Smooth muscle cell of the brain vasculature (primary cell): ENCODE data around the gene DGKB.

Experiments used
- DNase-seq: peaks from one replicate; pipeline ENCODE4 v3.0.0-alpha.2; 2012; ENCODE audit warnings: low read depth, low spot score

The DGKB gene

GRCh38 chr7:14902589-14903067, at the start of gene DGKB:
Gene DGKB (minus strand): TSS chr7:14902751.
- peak; percentile 39 for DNase-seq

GRCh38 chr7:14950013-14950412, 47.5 kb upstream of the DGKB start:
- DNase-seq: no peak

DNA sequence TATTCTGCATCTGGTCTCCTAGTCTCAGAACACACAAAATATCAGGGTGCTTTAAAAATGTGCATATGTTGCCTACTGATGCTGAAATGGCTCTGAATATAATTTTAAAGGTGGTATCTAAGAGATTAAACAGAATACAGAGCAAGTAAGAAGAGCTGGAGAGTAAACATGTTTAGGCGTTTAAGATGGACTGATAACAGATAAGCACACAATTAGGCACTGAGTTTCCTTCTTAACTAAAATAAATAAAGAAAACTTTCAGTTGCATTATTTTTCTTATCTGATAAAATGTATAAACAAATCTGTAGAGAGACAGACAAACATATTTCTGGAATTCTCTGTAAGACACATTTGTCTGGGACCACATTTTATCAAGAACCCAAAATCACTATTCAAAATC, 35.6 kb upstream of the DGKB start:
- DNase-seq: no peak

- no peak for DNase-seq
These were observed 35.0 kb upstream of the DGKB start for GRCh38 chr7:14937581-14937980.

DNA sequence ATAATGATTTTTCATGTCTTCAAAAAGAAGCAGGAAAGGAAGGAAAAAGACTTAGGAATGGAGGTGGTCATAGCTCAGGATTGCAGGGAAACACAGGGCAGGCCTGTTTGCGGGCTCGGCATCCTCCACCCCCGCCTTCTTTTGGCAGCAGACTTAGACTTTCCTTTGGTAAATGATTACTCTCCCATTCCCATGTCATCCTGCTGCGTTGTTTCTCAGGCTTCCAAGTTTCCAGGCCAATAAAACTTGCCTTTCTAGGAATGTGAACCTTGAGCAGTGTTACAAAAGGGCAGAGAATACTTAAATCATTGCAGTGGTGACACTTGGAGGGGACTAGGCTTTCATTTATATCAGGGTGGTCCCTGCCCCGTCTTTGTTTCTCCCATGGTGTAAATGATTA, 34.0 kb upstream of the DGKB start:
- DNase-seq: no peak

- DNase-seq: no peak
These were observed 32.3 kb upstream of the DGKB start for GRCh38 chr7:14934839-14935238.

- no peak for DNase-seq
These were observed 29.1 kb upstream of the DGKB start for GRCh38 chr7:14931511-14932215.

- DNase-seq: peak; percentile 4
These were observed 21.8 kb upstream of the DGKB start for GRCh38 chr7:14924398-14924797.

DNA sequence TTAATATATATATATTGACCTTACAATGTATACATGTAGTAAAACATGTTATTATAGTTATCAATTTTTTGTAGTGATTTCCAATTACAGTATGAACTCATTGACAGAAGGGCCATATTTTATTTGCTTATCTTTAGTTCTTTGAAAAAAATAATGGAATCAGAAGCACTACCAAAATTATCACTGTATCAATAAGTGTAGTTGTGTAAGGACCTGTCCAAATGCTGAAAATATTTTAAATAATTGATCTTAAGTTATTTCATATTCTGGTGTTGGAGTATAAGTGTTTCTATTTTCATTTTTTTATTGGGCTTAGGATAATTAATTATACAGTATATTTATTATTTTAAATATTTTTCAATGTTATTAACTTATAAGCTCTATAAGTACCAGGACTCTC, 8.5 kb upstream of the DGKB start:
- DNase-seq: no peak

DNA sequence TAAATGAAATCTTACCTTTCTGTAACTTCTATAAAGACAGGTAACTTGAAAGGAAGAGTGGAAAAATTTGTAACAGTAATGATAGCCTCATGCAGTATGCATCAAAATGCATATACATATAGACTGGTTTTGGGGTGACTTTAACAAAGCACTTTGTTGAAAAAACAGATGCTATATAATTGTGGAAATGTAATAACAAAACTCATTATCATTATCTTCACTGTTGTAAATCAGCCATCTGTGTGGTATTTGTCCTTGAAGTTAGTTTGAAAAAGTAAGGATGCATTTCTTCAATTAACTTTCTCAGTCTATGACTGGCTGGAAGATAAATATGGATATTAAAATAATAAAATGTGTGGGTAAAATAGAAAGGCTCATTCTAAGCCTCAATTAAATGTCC, 6.1 kb upstream of the DGKB start:
- no peak for DNase-seq

- no peak for DNase-seq
These were observed 3.2 kb upstream of the DGKB start for GRCh38 chr7:14905764-14906163.

DNA sequence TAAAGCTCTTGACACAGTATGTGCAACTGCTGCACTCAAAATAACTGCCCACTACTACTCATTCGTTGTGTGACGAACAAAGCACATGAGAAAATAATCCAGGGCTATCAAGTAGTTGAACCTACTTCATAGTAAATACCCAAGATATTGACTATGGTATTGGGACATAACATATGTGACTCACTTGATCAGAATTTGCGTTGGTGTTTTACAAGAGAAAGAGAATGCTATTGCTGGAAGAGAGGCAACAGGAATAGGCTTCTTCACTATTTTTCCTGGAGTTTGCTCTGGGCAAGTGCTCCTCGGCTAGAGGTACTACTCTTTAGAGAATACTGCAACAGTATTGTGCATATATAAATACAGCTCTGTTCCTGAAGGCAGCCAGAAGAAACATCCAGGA, 2.5 kb downstream of the DGKB start:
- DNase-seq: no peak

GRCh38 chr7:14899030-14899429, 3.5 kb downstream of the DGKB start:
- no peak for DNase-seq

GRCh38 chr7:14896461-14896860, 6.1 kb downstream of the DGKB start:
- DNase-seq: no peak

GRCh38 chr7:14894826-14895225, 7.7 kb downstream of the DGKB start:
- no peak for DNase-seq

DNA sequence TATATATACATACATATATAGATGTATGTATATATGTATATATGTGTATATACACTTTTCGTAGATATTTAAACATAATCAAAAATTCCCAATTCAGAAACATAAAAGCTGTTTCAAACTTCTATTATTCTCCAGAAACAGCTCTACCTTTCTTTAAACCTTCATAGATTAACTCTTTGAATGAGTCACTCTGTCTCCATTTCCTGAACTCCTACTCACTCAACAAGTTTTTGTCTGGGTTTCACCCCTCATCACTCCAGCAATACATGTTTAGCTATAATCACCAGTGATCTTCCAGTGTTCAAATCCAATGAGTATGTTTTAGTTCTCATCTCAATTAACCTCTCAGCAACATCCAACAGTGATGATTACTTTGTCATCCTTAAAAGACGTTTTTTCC, 9.6 kb downstream of the DGKB start:
- DNase-seq: no peak

DNA sequence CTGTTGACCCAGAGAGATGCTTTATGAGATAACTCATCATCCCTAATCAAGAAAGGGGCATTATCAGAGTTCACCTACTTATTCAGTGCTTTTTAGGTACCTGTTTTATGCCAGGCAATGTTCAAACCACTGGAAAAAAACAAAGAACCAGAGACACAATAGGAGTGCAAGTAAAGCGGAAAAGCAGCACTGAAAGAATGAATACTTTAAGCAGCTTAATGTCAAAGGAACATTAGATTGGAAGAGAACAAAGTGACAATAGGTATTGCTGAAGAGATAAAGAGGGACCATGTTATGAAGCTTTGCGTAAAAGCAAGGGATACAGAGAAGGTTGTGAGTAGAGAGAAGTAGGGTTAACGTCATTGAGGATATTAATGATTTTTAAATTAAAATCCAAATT, 11.3 kb downstream of the DGKB start:
- DNase-seq: no peak

- DNase-seq: no peak
These were observed 13.6 kb downstream of the DGKB start for GRCh38 chr7:14888962-14889361.

GRCh38 chr7:14886533-14886932, 16.0 kb downstream of the DGKB start:
- DNase-seq: no peak

DNA sequence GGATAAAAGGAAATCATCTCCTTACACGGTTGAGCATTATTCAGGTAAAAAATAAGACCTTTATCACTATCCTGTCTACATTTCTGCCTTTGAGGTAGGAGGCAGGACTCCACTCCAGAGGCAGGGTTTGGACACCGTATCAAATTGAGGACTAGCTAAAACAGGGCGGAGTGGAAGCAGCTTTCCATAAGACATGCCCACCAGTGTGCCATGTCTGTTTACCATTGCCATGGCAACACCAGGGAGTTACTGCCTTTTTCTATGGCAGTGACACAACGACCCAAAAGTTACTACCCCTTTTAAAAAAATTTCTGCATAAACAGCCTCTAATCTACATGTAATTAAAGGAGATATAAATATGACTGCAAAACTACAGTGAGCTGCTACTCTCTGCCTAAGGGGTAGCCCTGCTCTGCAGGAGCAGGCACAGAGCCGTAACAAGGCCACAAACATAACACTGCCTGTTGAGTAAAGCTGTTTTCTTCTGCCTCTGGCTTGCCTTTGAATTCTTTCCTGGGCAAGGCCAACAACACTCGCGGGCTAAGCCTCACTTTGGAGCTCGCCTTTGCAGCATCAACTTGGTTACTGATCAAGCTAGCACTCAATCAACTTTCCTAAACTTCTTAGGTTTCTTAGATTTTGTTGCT, 26.5 kb downstream of the DGKB start:
- no peak for DNase-seq

DNA sequence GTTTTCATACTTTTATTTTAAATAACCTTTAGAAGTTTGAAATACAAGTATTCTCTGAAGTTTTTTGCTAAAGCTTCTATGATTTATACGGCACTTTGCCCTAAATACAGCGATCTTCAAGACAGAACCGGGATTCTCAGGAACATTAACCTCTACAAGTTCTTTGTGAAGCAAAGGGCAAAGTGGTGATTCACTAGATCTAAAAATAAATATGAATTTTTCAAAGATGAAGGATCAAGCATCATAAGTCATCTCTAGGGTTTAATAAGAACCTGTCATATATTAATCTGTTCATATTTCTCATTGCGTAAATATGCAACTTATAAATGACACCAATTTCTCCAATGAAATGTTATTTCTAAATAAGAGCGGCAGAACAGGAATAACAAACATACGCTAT, 30.7 kb downstream of the DGKB start:
- DNase-seq: no peak

GRCh38 chr7:14870394-14870793, 32.2 kb downstream of the DGKB start:
- DNase-seq: no peak

- no peak for DNase-seq
These were observed 33.6 kb downstream of the DGKB start for GRCh38 chr7:14868937-14869336.

GRCh38 chr7:14861456-14861855, 41.1 kb downstream of the DGKB start:
- no peak for DNase-seq
